Stomach (tissue), 4 donors: ENCODE results near the gene NEMF.

Experiments used
- POLR2AphosphoS5 ChIP-seq, 3 donors: sonication (generic); formaldehyde crosslinking; IDR thresholded peaks; one replicate each; pipeline ENCODE4 v1.6.1; 2016; ENCODE audit warnings: antibody characterized with exemption in 3 of 3
- TF ChIP-seq, protein P1 (sequence below), 7 experiments: fragments of 450-650 bp in 4 of 7; fragments of 200-600 bp in 3 of 7; sonication (generic) in 3 of 7; IDR thresholded peaks; one replicate each; pipeline ENCODE4 v1.5.1; 2016 to 2019; ENCODE audit warnings: antibody characterized with exemption in 7 of 7, control low read depth in 2 of 7, mild to moderate bottlenecking in 1 of 7

DNA sequence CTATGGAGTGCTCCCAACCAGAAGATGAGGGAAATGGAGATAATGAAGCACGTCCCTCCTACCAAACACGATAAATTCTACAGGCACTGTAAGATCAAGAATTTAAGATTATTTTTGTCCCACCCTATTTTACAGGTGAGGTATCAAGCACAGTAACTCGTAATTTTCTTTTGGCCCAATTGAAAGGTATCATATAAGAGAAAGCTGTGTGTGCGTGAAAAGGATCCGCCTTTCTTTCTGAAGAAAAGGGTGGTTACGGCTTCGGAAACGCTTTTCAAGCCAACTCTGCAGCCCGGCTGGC is 85.4 kb downstream of the NEMF start:
- TF ChIP-seq, protein P1, sequence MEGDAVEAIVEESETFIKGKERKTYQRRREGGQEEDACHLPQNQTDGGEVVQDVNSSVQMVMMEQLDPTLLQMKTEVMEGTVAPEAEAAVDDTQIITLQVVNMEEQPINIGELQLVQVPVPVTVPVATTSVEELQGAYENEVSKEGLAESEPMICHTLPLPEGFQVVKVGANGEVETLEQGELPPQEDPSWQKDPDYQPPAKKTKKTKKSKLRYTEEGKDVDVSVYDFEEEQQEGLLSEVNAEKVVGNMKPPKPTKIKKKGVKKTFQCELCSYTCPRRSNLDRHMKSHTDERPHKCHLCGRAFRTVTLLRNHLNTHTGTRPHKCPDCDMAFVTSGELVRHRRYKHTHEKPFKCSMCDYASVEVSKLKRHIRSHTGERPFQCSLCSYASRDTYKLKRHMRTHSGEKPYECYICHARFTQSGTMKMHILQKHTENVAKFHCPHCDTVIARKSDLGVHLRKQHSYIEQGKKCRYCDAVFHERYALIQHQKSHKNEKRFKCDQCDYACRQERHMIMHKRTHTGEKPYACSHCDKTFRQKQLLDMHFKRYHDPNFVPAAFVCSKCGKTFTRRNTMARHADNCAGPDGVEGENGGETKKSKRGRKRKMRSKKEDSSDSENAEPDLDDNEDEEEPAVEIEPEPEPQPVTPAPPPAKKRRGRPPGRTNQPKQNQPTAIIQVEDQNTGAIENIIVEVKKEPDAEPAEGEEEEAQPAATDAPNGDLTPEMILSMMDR (IDR thresholded peaks at IDR 0.05), result no peak
- no peak for TF ChIP-seq POLR2AphosphoS5 (IDR thresholded peaks at IDR 0.05)
